Keratinocyte (primary cell): Measurements from ENCODE around the gene TATDN2. TPM values are rescaled to one million over a fixed set of nuclear protein-coding genes. Genes with fewer than 3 reads are reported as not detected.

Experiments
- DNase-seq: peaks from one replicate; pipeline ENCODE4 v3.0.0-alpha.2; 2011; ENCODE audit warnings: low read depth, missing footprints, low spot score
- FAIRE-seq: peaks from 2 replicates; lab custom pipeline; 2011; peaks lifted over from hg19 to GRCh38; lab: Jason Lieb, UNC
- H2AFZ ChIP-seq: 2 replicates; pipeline ENCODE4 v1.6.0; 2012; ENCODE audit warnings: low read length, control low read depth, inconsistent platforms; ENCODE audit not compliant: control insufficient read depth
- H3K27ac ChIP-seq: 2 replicates; pipeline ENCODE4 v1.5.1; 2011; ENCODE audit warnings: low read length; ENCODE audit not compliant: control insufficient read depth, insufficient read depth
- H3K27me3 ChIP-seq: 3 replicates; pipeline ENCODE4 v1.6.0; 2011; ENCODE audit warnings: low read length; ENCODE audit not compliant: control insufficient read depth, insufficient read depth; ENCODE audit errors: extremely low read depth
- H3K36me3 ChIP-seq, 2 experiments: 2 replicates in 1 of 2; 3 replicates in 1 of 2; pipeline ENCODE4 v1.5.1; 2011; ENCODE audit warnings: low read length in 2 of 2, mild to moderate bottlenecking in 1 of 2; ENCODE audit not compliant: control insufficient read depth in 2 of 2, insufficient read depth in 2 of 2; ENCODE audit errors: extremely low read depth in 1 of 2
- H3K4me1 ChIP-seq: 3 replicates; pipeline ENCODE4 v1.5.1; 2011; ENCODE audit warnings: low read length; ENCODE audit not compliant: control insufficient read depth, insufficient read depth; ENCODE audit errors: extremely low read depth
- H3K4me2 ChIP-seq: 3 replicates; pipeline ENCODE4 v1.6.0; 2011; ENCODE audit warnings: low read depth, low read length; ENCODE audit not compliant: control insufficient read depth, insufficient read depth; ENCODE audit errors: extremely low read depth
- H3K4me3 ChIP-seq, 3 experiments: fragments of 200-600 bp in 1 of 3; sonication (generic) in 1 of 3; 2 replicates in 2 of 3; 3 replicates in 1 of 3; pipeline ENCODE4 v1.5.1; 2011 to 2016; ENCODE audit warnings: low read length in 3 of 3, mild to moderate bottlenecking in 3 of 3, control low read depth in 2 of 3, inconsistent platforms in 1 of 3, low read depth in 1 of 3, mixed read lengths in 1 of 3, mixed run types in 1 of 3, moderate library complexity in 1 of 3; ENCODE audit not compliant: control insufficient read depth in 2 of 3, insufficient read depth in 2 of 3; ENCODE audit errors: extremely low read depth in 1 of 3
- H3K79me2 ChIP-seq: 2 replicates; pipeline ENCODE4 v1.6.0; 2012; ENCODE audit warnings: low read length; ENCODE audit not compliant: control insufficient read depth, insufficient read depth
- H3K9ac ChIP-seq: 3 replicates; pipeline ENCODE4 v1.6.0; 2011; ENCODE audit warnings: low read length; ENCODE audit not compliant: control insufficient read depth, insufficient read depth; ENCODE audit errors: extremely low read depth
- H3K9me1 ChIP-seq: 3 replicates; pipeline ENCODE4 v1.6.0; 2011; ENCODE audit warnings: low read length; ENCODE audit not compliant: control insufficient read depth, insufficient read depth; ENCODE audit errors: extremely low read depth
- H3K9me3 ChIP-seq: 2 replicates; pipeline ENCODE4 v1.5.1; 2012; ENCODE audit warnings: low read depth, low read length; ENCODE audit not compliant: control insufficient read depth
- H4K20me1 ChIP-seq: 3 replicates; pipeline ENCODE4 v1.6.0; 2011; ENCODE audit warnings: low read length; ENCODE audit not compliant: control insufficient read depth, insufficient read depth; ENCODE audit errors: extremely low read depth
- EZH2 ChIP-seq: IDR thresholded peaks from one replicate; pipeline ENCODE4 v1.6.1; 2012; ENCODE audit warnings: inconsistent platforms, mild to moderate bottlenecking, low read length, moderate library complexity
- dilution Hi-C: fragments of 300-500 bp; cut with MboI; formaldehyde crosslinking; loops from one replicate; pipeline ENCODE4 v1.7.0; 2020; ENCODE audit warnings: low sequenced_read_pairs; ENCODE audit not compliant: extremely low pct_ligation_motif_present
- polyA plus RNA-seq, 5 experiments: library from polyadenylated mRNA; depleted of rRNA in 3 of 5; stranded (reverse) in 3 of 5; stranded (forward) in 1 of 5; unstranded in 1 of 5; fragments of >200 nt; gene quantifications; 1 replicate in 1 of 5; 2 replicates in 3 of 5; 3 replicates in 1 of 5; pipeline versions ENCODE4 v1.2.1 to v1.2.3, GENCODE V29; 2011 to 2012; ENCODE audit warnings: missing spikeins in 2 of 5, low read depth in 1 of 5, low replicate concordance in 1 of 5
- TF ChIP-seq, protein P1 (sequence below), 3 experiments: IDR thresholded peaks in 1 of 3; conservative IDR thresholded peaks in 1 of 3; optimal IDR thresholded peaks in 1 of 3; 2 replicates in 2 of 3; 3 replicates in 1 of 3; pipeline versions ENCODE3 to v1.5.1; 2011; ENCODE audit warnings: low read length in 3 of 3, mild to moderate bottlenecking in 3 of 3, moderate library complexity in 2 of 3, control low read depth in 1 of 3, inconsistent platforms in 1 of 3; ENCODE audit not compliant: insufficient read depth in 2 of 3; ENCODE audit errors: extremely low read depth in 1 of 3

Gene TATDN2
- polyA plus RNA-seq, 1 donor (not counting 4 experiments of a cell fraction or from before 2014, with no cell fraction given): 13.8 TPM

DNA sequence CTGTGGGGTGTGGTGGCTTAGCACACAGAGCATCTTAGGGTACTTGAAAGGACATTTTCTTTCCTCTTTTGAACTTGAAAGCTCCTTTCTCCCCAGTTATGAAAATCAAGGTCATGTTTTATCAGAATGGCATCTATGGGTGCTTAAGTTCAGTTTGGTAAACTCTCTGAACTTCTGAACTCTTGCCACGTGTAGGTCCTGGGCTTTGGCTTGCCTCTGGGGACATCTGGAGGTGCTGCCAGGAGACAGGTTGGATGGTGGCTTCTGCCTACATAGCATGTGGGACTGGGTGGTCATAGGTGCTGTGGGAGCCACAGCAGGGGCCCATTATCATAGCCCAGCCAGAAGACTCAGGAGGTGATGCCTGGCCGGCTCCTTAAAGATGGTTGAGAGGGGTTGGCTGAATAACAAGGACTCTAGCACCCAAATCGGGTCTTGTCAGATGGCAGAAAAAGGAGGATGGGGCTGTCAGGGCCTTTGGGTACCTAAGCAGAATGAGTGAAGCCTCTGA, 28.9 kb downstream of the TATDN2 start:
- H3K79me2 ChIP-seq: peaks cover 29% of the 10 kb centered on the region
- H3K4me3 ChIP-seq: no peak overlapping the region
- dilution Hi-C loops: no loop called here
- no peak for DNase-seq
- no peaks in the 10 kb centered on the region for H3K9me3 ChIP-seq
- H3K9ac ChIP-seq: no peak overlapping the region
- H3K36me3 ChIP-seq: peaks cover 17 to 30% of the 10 kb centered on the region in 2 experiments
- TF ChIP-seq EZH2: no peak
- TF ChIP-seq, protein P1, sequence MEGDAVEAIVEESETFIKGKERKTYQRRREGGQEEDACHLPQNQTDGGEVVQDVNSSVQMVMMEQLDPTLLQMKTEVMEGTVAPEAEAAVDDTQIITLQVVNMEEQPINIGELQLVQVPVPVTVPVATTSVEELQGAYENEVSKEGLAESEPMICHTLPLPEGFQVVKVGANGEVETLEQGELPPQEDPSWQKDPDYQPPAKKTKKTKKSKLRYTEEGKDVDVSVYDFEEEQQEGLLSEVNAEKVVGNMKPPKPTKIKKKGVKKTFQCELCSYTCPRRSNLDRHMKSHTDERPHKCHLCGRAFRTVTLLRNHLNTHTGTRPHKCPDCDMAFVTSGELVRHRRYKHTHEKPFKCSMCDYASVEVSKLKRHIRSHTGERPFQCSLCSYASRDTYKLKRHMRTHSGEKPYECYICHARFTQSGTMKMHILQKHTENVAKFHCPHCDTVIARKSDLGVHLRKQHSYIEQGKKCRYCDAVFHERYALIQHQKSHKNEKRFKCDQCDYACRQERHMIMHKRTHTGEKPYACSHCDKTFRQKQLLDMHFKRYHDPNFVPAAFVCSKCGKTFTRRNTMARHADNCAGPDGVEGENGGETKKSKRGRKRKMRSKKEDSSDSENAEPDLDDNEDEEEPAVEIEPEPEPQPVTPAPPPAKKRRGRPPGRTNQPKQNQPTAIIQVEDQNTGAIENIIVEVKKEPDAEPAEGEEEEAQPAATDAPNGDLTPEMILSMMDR (optimal IDR thresholded peaks at IDR 0.05 in 1 of 3, IDR thresholded peaks at IDR 0.05 in 1 of 3, conservative IDR thresholded peaks at IDR 0.05 in 1 of 3; ENCODE audit: extremely low read depth in 1 of 3, insufficient read depth in 2 of 3, low read length in 3 of 3): no peak
- no peak overlapping the region for H2AFZ ChIP-seq
- no peak overlapping the region for H3K4me2 ChIP-seq
- no peaks in the 10 kb centered on the region for H3K4me1 ChIP-seq
- H3K27ac ChIP-seq: no peak overlapping the region
- H4K20me1 ChIP-seq: peaks cover 3% of the 10 kb centered on the region
- no peaks in the 10 kb centered on the region for H3K27me3 ChIP-seq
- no peaks in the 10 kb centered on the region for H3K9me1 ChIP-seq
- FAIRE-seq: no peak

DNA sequence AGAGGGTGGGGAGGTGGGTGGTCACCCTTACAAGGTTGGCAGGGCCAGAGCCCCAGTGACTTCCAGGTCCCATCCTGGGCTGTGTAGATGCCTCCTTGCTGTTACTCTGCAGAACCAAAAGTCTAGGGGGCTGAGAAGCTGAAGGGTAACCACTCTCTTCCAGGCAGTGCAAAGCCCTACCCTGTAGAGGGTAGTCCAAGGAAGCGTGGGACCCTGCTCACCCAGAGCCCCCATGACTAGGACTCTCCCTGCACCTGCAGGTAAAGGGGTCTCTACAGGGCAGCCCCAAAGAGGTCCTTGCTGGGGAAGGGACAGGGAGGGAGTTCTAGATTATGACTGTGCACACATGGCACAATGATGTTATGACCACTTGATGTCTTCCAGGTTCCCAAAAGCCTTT, 30.2 kb downstream of the TATDN2 start:
- Histone ChIP-seq H3K9me3 (no peaks in the 10 kb centered on the region), H3K9me1 (no peaks in the 10 kb centered on the region), H3K79me2 (peaks cover 24% of the 10 kb centered on the region), H3K27me3 (no peaks in the 10 kb centered on the region), H3K9ac (no peak overlapping the region), H3K4me2 (no peak overlapping the region), H2AFZ (no peak overlapping the region), H3K36me3 (peaks cover 13 to 27% of the 10 kb centered on the region in 2 experiments), H3K4me3 (no peak overlapping the region), H3K27ac (no peak overlapping the region), H3K4me1 (peaks cover 3% of the 10 kb centered on the region), H4K20me1 (peaks cover 3% of the 10 kb centered on the region)
- DNase-seq (no peak), FAIRE-seq (no peak)
- dilution Hi-C loops: no loop called here
- TF ChIP-seq EZH2: no peak
- TF ChIP-seq, protein P1 (optimal IDR thresholded peaks at IDR 0.05 in 1 of 3, IDR thresholded peaks at IDR 0.05 in 1 of 3, conservative IDR thresholded peaks at IDR 0.05 in 1 of 3; ENCODE audit: extremely low read depth in 1 of 3, insufficient read depth in 2 of 3, low read length in 3 of 3): no peak
